ENCODE results near the gene NCKAP5. TPM values are rescaled to one million over a fixed set of nuclear protein-coding genes. Genes with fewer than 3 reads are reported as not detected.

Gene NCKAP5
- total RNA-seq, 1 experiment from 2014 or later = 1.1 TPM

DNA sequence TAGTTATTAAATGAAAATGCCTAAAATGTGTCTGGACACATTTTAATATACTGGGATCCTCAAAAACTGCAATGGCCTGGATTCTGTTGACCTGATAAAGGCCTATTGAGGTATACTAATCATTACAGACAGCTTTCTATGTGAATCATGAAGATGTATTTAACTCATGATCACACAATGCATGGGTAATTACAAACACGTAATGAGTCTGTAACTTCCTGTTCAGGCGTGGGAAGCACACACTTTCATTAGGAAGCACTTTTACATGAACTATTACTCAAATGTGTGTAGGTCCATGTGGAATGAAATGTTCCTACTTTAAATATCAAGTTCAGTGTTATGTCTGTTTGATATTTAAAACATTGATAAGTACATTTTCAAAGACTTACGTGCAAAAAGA is 108.7 kb downstream of the NCKAP5 start:
- DNase-seq (ENCODE audit: low read depth) = no peak

DNA sequence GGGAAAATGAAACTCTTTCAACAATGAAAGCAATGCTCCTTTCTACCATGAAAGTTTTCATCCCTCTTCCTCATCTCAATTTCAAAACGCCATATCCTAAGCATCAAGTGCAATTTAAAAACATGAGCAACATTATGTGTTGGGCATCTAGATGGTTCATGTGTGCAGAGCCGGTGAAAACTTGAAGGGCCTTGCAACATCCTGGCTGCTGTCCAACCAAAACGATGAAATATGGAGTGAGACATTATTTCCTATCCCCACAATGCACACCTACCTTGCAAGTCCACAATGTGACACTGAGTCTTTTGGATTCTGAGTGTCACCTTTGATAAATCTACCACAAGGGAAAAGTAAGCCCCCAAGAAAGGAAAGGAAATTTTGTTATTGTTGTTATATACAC is 110.0 kb downstream of the NCKAP5 start:
- DNase-seq (ENCODE audit: low read depth) = no peak

DNA sequence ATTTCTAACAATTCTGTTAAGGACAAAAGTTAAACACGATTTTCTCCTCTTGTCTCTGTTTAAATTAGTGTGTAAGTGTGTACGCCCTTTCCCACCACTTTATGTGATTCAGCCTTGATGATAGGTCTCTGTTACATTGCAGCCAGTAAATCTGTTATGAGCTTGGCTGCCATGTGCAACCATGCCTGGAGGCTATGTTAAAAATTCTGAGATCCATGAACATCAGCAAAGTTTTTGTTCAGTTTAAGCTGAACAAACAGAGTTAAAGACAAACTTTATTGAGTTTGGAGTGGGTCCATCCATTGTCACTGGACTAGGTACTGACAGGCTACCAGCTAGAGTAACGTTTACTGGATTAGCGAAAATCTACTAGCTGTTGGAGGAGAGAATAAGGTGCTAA is 110.4 kb downstream of the NCKAP5 start:
- DNase-seq (ENCODE audit: low read depth) = peak; percentile 17

DNA sequence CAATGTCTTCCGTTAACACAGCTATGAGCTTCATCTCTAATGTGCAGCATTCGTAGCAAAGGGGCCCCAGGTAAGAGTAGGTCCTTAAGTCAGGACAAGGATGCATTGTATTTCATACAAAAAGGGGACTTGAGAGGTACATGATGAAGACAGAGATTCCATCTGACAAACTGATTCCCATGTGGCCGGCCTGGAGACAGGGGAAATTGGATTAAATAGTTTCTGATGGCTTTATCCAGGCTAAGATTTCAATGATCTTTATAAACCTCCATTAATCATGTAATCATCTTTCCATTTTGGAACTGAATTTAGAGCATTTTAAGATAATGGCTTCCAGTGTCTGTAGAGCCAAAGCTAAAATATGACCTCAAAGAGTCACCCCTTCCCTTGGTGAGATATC is 111.3 kb downstream of the NCKAP5 start:
- no peak for DNase-seq (ENCODE audit: low read depth)

DNA sequence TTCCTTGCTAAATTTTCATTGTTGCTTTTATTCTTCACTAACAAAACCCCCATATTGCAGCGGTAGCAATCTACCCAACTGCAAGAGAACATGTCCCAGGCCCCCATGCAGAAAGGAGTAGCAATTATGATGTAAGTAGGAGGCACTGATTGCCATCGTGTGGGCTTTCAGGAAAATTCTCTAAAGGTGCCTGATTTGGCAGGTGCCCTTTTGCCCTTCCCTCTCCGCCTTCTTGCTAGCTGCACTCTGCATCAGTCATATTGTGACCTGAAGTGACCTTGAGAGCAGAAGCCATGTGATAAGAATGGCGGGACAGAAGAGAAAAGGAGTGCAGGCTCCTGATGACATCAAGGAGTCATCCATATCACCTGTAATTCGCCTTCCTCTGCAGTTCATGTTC is 112.1 kb downstream of the NCKAP5 start:
- DNase-seq (ENCODE audit: low read depth) = no peak

DNA sequence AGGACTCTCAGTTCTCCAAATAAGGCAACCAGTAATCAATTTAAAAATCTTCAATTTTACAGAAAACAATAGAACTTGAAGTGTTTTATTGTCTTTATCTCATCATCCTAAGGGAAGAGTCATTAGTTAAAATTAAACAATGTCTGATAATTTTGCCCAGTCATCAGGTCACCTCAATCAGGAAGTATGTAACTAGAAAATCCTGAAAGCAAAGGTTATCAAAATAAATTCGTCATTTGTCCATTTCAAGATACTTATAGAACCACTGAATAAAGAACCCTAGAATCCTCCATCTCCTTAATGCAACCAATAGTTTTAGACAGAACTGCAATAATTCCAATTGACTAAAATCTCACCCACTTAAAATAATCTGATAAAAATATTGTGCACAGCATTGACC is 115.2 kb downstream of the NCKAP5 start:
- DNase-seq (ENCODE audit: low read depth) = no peak

DNA sequence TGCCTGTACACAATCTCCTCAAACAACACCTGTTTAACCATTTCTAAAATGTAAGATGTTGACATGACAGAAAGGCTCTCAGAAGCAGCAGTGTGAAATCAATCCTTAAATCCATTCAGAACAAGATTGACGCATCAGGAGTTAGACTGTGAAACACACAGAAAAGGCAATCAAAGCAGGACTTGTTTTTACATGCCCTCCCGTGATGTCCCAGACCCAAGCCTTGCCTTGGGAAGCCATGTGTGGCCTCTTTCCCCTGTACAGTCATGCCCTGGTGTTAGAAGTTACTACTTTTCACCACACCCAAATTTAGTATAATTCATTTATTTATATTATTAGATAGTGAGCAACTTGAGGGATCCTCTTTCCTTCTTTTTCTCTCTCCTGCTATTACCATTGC is 115.7 kb downstream of the NCKAP5 start:
- DNase-seq (ENCODE audit: low read depth) = no peak

DNA sequence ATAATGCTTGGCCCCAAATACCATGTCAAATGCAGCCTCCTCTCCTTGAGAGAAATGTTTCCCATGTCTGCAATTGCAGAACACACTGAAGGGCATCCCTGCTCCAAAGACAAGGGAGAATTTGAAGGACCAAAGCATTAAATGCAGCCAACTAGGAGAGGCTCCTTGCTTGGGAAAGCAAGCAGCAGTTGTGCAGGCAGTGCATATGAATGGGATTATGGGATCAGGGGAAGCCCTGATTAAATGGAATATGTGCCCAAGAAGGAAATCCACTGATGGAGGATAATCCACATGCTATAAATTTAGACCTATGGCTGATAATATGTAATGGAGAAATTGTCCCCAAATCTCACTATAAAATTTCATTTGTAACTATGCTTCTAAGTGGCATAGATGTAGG is 116.1 kb downstream of the NCKAP5 start:
- DNase-seq (ENCODE audit: low read depth) = no peak

DNA sequence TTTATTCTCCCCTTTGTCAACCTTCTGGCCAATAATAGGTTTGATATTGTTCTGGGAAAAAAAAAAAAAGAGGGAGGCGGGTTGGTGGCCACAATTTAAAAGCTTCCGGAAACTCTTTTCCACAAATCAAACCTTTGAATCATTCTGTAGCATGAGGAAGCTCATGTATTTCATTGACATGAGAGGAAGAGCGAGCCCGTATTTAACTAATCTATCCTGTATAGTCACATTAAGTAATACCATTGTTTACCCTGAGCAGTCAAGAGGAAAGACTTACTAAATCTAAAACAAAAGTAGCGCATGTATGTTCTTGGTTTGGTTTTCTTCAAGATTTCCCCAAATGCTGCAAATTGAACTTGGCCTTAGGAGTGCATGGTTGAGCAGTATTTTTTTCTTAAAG is 120.1 kb downstream of the NCKAP5 start:
- no peak for DNase-seq (ENCODE audit: low read depth)

DNA sequence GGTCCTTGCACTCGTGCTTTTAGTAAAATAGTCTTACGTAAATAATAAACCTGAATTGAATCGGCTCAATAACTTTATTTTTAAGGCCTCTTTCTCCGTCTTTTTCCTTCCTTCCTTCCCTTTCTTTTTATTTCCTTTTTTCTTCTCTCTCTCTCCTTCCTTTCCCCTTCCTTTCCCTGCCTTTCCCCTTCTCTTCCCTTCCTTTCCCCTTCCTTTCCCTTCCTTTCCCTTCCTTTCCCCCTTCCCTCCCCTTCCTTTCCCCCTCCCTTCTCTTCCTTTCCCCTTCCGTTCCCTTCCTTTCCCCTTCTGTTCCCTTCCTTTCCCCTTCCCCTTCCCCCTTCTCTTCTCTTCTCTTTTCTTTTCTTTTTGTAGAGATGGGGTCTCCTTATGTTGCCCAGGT is 121.0 kb downstream of the NCKAP5 start:
- no peak for DNase-seq (ENCODE audit: low read depth)

DNA sequence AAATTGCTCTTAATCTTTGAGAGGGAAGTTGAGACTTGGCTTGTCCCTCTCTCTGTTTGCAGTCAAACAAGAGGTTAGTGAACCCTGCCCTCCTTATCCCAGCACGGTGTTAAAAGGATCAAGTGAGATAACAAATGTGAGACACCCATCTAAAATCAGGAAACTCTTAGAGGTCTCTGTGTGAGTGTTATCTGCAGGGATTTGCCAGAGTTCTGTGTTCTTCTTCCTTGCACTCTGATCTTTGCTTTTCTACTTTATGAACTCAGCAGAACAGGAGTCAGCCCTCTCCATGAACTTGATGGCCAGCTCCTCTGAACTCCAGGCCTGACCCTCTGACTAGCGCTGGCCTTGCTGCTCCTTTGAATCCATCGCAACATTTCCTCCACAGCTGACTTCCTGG is 123.8 kb downstream of the NCKAP5 start:
- no peak for DNase-seq (ENCODE audit: low read depth)

DNA sequence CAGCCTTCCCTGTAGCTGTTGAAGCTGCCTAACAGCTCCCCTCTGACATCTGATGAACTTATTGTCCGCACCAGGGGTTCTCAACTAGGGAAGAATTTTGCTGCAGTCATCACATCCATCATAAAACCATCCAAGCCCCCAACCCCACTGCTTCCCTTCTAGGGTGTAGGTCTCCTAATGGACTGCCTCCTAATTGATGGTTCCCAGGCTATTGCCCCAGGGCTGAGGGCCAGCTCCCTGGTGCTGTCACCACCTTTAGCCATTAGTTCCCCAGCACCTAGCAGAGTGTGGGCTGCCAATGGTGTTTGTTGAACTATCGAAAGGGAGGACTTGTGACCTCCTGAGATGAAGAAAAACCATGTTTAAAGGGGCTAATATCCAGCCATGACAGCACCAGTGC is 125.9 kb downstream of the NCKAP5 start:
- no peak for DNase-seq (ENCODE audit: low read depth)

DNA sequence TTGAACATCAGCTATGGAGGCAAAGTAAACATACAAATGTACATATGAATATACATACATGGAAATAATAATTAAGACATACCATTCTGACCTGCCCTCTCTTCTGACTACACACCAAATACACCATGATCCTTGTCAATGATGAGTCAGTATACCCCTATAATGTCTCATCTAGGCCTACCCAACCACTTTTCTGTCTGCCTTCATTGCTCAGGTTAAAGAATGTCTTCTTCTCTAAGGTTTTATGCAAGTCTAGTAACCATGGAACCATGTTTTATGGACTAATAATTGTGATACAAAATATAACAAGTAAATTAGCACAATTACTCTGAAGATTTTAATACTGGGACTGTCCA is 128.7 kb downstream of the NCKAP5 start:
- no peak for DNase-seq (ENCODE audit: low read depth)

DNA sequence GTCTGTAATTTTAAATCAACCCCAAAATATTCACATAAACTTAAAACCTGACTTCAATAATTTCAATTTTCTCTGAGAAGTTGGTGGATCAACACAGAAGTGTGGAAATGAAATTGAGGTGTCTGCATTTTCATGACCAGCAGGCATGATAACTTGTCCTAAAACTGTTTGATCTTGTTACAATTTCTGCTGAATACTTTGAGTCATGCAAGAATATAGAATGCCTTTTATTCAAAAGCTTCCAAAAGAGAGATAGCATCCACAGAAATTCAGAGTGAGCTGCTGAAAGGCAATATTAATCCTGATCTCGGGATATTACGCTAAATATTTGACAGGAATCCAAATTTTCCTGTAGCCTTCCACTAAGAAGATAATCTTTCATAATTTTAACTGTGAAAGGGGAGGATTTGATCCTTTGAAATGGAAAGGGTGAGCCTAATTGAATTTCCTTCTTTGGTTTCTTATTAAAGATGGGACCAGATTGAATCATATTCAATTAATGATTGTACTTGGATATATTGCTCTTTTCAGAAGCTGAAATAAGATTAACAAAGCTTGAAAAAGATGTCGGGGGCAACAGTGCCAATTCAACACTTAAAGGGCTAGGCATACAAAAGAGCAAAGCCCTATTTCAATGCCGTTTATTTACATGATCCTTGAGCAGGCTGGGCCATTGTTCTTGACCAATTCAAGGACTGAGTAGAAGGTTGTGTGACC is 129.3 kb downstream of the NCKAP5 start:
- DNase-seq (ENCODE audit: low read depth) = no peak

DNA sequence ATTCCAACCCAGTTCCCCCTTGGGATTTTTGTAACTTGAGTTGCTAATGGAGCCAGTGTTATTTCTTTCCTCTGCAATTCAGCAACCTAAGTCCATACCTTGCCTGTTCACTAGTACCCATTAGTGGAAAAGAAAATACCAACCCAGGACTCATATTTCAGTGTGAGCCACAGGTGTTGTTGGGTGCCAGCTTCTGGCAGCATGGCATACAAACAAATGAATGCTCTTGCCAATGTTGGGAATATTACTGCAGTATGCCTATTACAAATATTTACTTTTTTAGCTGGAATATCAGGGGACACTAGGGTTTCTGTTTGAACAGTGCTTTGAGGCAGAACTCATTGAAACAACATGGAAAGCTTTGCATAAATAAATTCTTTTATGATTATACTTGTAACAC is 130.2 kb downstream of the NCKAP5 start:
- no peak for DNase-seq (ENCODE audit: low read depth)

DNA sequence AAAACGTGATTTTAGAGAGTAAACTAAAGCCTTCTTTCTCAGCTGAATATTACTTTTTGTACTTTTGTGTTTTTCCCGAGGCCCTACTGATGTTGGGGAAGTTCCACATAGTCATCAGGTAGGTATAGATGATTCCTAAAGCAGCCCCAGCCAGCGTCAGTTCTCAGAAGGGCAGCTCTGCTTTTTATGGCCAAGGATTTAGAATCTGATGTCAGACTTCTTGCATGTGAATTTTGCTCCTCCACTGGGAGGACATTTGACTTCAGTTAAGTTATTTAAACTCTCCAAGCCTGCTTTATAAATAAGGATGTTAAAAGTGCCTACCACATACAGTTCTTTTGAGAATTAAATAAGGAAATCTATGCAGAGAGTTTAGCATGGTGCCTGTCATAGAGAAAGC is 130.8 kb downstream of the NCKAP5 start:
- no peak for DNase-seq (ENCODE audit: low read depth)

DNA sequence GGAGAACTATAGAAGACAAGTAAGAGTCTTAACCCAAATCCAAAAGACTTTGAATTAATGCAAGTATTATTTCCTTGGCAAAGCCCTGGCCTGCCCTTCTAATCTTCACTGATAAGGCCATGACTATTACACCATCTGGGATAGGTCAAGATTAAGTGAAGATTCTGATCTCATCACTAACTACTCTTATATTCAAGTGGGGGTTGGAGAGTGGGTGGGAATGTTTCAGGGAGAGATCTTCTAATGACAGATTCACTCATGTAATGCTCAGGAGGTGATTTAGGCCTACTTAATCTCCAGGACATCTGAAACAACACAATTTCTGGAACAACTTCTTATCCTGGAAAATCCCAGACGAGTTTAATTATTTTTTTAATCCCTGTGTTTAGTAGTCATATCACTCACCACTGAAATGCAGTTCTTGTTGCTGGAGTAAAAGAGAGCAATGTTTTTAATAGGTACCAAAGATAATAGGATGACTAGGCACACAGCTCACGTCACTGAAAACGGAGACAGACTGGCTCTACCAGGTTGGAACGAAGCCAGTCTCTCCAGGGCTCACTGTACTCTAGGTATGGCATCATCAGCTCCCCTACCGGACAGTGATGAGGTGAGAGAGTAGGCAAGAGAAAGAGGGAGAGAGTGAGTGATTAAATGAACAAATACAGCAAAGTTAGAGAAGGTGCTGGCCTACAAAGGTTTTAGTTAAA is 133.1 kb downstream of the NCKAP5 start:
- DNase-seq (ENCODE audit: low read depth) = peak; percentile 17

DNA sequence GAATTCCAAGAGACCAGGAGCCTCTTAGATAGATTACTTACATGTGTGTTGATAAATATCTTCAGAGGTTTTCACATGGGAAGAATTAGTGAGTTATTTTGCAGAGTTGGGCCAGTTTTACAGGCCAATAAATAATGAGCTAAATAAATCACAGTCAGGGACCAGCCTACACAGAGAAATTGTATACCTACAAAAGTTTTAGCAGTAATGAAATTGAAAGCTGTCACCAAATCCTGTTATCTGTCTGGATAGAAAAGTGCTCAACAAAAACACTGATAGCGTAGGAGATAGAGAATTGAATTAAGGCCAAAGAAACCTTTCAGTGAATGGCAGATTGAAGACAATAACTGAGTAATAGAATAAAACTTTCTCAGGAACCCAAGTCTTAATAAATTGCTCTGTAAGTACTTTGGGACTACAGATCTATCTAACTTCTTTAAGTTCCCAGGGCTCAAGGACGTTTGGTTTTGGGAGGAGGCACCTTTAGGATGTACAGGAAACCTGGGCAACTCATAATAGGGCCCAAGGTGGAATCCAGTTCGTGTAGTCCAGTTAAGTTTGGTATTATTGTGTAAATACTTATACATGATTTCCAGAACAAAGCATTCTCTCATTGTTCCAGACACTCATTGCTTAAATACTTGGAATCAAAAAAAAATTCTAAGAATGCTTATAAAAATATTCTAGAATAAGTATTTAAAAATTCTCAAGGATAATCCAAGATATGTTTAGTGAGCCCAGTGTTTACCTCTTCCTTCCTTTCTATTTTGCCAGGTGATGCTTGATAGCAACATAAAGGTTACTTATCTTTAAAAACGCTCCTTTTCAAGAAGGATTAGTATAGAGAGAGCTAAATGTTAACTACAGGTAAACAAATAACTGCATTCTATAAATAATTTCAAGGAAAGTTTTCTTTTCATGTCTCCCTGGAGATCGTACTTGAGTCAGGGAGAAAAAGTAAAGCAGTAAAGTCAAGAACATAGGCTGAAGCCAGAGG is 134.5 kb downstream of the NCKAP5 start:
- DNase-seq (ENCODE audit: low read depth) = no peak

DNA sequence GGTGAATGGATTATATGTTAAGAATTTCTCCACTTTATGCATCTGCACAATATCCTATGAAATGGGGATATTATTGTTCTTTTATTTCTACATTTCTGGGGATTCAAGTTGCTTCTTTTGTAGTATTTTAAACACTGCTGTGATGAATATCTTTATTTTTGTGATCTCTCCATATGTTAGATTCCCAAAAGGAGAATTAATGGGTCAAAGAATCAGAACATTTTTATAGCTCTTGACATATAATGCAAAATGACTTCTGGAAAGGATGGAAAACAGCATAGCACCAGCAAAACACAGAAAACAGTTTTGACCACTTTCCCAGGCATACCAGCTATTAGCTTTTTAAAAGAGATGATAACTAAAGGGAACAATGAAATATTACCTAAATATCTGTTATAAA is 135.5 kb downstream of the NCKAP5 start:
- no peak for DNase-seq (ENCODE audit: low read depth)

DNA sequence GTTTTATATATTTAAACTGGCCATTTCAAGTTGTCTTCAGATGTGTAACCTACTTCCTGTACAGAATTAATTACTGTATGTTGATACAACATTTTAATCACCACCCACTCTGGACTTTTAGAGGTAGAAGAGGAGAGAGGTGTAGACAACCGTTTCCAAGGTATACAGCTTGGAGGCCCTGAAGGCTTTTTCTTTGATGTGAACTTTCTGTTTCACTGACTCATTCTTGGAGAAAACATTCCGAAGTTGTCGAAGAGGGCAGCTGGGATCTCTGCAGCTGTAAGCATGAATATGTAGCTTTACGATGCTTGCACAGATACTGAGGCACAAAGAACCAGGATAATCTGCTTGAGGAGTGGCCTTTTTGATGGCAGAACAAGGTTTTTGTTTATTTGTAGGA is 137.0 kb downstream of the NCKAP5 start:
- peak; percentile 42 for DNase-seq (ENCODE audit: low read depth)

DNA sequence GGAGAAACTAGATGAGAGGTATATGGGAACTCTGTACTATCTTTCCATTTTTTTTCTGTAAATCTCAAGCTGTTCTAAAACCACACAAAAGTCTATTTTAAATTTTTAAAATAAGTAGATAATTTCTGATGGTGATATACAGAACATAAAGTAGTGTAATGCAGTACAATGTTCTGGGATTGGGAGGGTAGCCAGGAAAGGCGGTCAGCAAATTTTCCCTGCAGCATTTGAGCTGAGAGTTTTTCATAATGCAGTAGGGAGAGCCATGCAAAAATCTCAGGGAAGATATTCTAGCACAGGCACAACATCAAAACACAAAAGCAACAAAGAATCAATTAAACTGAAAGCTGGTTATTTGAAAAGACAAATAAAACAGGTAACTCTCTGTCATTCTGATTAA is 141.5 kb downstream of the NCKAP5 start:
- DNase-seq (ENCODE audit: low read depth) = no peak

DNA sequence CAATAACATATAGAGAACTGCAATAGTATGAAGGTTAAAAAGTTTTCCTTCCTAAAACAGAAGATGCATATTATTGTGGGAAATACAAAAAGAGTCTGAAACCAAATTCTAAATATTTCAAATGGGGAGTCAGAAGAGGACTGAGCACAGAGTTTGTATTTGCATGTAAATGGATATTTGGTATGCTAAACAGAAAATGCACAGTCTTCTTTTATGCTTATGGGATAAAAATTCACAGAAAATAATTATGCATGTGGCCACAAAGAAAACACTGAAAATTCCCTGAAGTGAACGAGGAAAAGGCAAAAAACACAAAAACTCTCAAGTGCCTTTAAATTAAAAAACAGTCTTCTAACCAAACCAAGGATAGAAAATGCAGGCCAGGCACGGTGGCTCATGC is 142.7 kb downstream of the NCKAP5 start:
- DNase-seq (ENCODE audit: low read depth) = no peak

DNA sequence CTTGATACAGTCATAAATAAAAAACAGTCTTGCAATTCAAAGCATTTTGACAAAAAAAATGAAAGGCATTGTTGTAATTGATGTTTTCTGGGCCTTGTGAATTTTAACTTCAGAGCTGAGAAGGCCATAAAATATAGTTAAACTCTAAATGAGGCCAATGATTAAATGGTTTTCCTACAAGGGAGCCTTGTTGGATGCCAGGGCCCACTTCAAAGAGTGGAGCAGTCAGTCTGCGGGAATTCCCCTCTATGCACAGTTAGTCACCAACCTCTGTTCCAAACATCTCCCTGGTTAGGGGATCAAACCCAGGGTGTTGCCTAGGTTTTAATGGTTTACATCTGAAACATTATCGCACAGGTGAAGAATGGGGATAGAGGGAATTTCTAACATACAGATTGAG is 143.4 kb downstream of the NCKAP5 start:
- DNase-seq (ENCODE audit: low read depth) = peak; percentile 56

Measured in RPMI7951 (cell line).